AG04450 (cell line): ENCODE data around the gene MTG1. TPM values are rescaled to one million over a fixed set of nuclear protein-coding genes. Genes with fewer than 3 reads are reported as not detected.
"Not testable (repeated sequence)": the region's sequence is repeated elsewhere in the genome, so short reads cannot be mapped to it uniquely, and the experiment has no call there.

ENCODE experiments used
- CTCF ChIA-PET: fragments of 300-600, 350-600 bp; formaldehyde crosslinking; extraction: SDS; loops from one replicate; lab custom pipeline; 2022; ENCODE audit warnings: antibody characterized with exemption, inconsistent platforms; lab: Charles Lee
- POLR2A ChIA-PET: fragments of 350-600 bp; formaldehyde crosslinking; extraction: SDS; loops from one replicate; lab custom pipeline; 2021; ENCODE audit warnings: antibody characterized with exemption, inconsistent platforms; lab: Yijun Ruan, JAX
- DNase-seq: peaks from one replicate; pipeline ENCODE4 v3.0.0-alpha.2; 2011; ENCODE audit warnings: low read depth, low spot score
- H3K27ac ChIP-seq: one replicate; pipeline ENCODE4 v1.5.1; 2012; ENCODE audit warnings: low read depth, low read length, control low read depth
- H3K27me3 ChIP-seq: one replicate; pipeline ENCODE4 v1.6.0; 2012; ENCODE audit warnings: low read length; ENCODE audit not compliant: control insufficient read depth, insufficient read depth
- H3K4me3 ChIP-seq: 2 replicates; pipeline ENCODE4 v1.5.1; 2011; ENCODE audit warnings: mild to moderate bottlenecking, low read depth, low read length, control low read depth
- H3K9me3 ChIP-seq: 2 replicates; pipeline ENCODE4 v1.5.1; 2012; ENCODE audit warnings: low read length; ENCODE audit not compliant: control insufficient read depth, insufficient read depth
- polyA plus RNA-seq: library from polyadenylated mRNA; depleted of rRNA; stranded (reverse); fragments of >200 nt; gene quantifications from 2 replicates; pipeline ENCODE4 v1.2.3, GENCODE V29; 2011
- TF ChIP-seq, protein P1 (sequence below): IDR thresholded peaks from 2 replicates; pipeline ENCODE4 v1.5.1; 2011; ENCODE audit warnings: low read depth, low read length, control low read depth, inconsistent platforms

Gene MTG1
- polyA plus RNA-seq, 1 experiment: 36.1 TPM

- TF ChIP-seq, protein P1, sequence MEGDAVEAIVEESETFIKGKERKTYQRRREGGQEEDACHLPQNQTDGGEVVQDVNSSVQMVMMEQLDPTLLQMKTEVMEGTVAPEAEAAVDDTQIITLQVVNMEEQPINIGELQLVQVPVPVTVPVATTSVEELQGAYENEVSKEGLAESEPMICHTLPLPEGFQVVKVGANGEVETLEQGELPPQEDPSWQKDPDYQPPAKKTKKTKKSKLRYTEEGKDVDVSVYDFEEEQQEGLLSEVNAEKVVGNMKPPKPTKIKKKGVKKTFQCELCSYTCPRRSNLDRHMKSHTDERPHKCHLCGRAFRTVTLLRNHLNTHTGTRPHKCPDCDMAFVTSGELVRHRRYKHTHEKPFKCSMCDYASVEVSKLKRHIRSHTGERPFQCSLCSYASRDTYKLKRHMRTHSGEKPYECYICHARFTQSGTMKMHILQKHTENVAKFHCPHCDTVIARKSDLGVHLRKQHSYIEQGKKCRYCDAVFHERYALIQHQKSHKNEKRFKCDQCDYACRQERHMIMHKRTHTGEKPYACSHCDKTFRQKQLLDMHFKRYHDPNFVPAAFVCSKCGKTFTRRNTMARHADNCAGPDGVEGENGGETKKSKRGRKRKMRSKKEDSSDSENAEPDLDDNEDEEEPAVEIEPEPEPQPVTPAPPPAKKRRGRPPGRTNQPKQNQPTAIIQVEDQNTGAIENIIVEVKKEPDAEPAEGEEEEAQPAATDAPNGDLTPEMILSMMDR: no peak
- CTCF ChIA-PET: no interaction called here
- no peak overlapping the region for H3K27ac ChIP-seq
- H3K27me3 ChIP-seq: no peaks in the 10 kb centered on the region
- H3K4me3 ChIP-seq: no peak overlapping the region
- POLR2A ChIA-PET: interaction anchor here (0.6 to 1.1 kb wide), 2 partner anchors 9 to 36 kb away, joined by 3 to 4 read pairs; no protein-coding TSS in a partner anchor
- no peaks in the 10 kb centered on the region for H3K9me3 ChIP-seq
- DNase-seq: no peak
Measured at GRCh38 chr10:133370030-133370786, 23.7 kb upstream of the MTG1 start.

GRCh38 chr10:133372507-133372906, 21.4 kb upstream of the MTG1 start:
- Histone ChIP-seq H3K9me3 (no peaks in the 10 kb centered on the region; the same call in 1 of the 2 replicates), H3K27ac (no peak overlapping the region), H3K27me3 (no peaks in the 10 kb centered on the region), H3K4me3 (peak overlapping the region; percentile 89)
- DNase-seq: no peak
- POLR2A ChIA-PET: no interaction called here
- CTCF ChIA-PET: no interaction called here
- TF ChIP-seq, protein P1: no peak

GRCh38 chr10:133373174-133374090, 20.5 kb upstream of the MTG1 start, which contains the start of gene ECHS1:
TSS of gene ECHS1 (minus strand) at chr10:133373354. CDS start at chr10:133373333, 21 bp downstream.
- Histone ChIP-seq H3K27ac (no peak within 1 kb of the TSS), H3K4me3 (peak within 1 kb of the TSS; percentile 89), H3K27me3 (no peaks in the 10 kb centered on the region), H3K9me3 (no peaks in the 10 kb centered on the region; the same call in 1 of the 2 replicates)
- peak; percentile 63 for DNase-seq
- POLR2A ChIA-PET: interaction anchor here (1.0 kb wide), 1 partner anchor 16 kb away, joined by 4 read pairs; the partner anchor contains the start of gene FUOM
- CTCF ChIA-PET: no interaction called here
- TF ChIP-seq, protein P1: no peak

GRCh38 chr10:133375357-133376115, 18.4 kb upstream of the MTG1 start:
- no peak overlapping the region for H3K27ac ChIP-seq
- TF ChIP-seq, protein P1: no peak
- POLR2A ChIA-PET: no interaction called here
- no peak for DNase-seq
- no peaks in the 10 kb centered on the region for H3K27me3 ChIP-seq
- H3K4me3 ChIP-seq: no peak overlapping the region
- CTCF ChIA-PET: interaction anchor here (4.9 kb wide), 1 partner anchor 46 kb away, joined by 26 read pairs; no protein-coding TSS in a partner anchor
- H3K9me3 ChIP-seq: no peaks in the 10 kb centered on the region; the same call in 1 of the 2 replicates

GRCh38 chr10:133376183-133376582, 17.8 kb upstream of the MTG1 start:
- DNase-seq, H3K4me3 ChIP-seq, H3K27me3 ChIP-seq, POLR2A ChIA-PET, H3K27ac ChIP-seq, H3K9me3 ChIP-seq: not testable (repeated sequence)
- CTCF ChIA-PET: interaction anchor here (4.9 kb wide), 1 partner anchor 47 kb away, joined by 26 read pairs; no protein-coding TSS in a partner anchor
